ENCODE data around the gene FFAR1.

GRCh38 chr19:35302446-35302845, 45.3 kb upstream of the FFAR1 start:
- TF ChIP-seq POLR2AphosphoS5 (IDR thresholded peaks at IDR 0.05; ENCODE audit: low read depth, low read length) (no peak), TAF1 (IDR thresholded peaks at IDR 0.05; ENCODE audit: borderline replicate concordance, insufficient read depth, low read length) (no peak)
- TF ChIP-seq, protein P1, sequence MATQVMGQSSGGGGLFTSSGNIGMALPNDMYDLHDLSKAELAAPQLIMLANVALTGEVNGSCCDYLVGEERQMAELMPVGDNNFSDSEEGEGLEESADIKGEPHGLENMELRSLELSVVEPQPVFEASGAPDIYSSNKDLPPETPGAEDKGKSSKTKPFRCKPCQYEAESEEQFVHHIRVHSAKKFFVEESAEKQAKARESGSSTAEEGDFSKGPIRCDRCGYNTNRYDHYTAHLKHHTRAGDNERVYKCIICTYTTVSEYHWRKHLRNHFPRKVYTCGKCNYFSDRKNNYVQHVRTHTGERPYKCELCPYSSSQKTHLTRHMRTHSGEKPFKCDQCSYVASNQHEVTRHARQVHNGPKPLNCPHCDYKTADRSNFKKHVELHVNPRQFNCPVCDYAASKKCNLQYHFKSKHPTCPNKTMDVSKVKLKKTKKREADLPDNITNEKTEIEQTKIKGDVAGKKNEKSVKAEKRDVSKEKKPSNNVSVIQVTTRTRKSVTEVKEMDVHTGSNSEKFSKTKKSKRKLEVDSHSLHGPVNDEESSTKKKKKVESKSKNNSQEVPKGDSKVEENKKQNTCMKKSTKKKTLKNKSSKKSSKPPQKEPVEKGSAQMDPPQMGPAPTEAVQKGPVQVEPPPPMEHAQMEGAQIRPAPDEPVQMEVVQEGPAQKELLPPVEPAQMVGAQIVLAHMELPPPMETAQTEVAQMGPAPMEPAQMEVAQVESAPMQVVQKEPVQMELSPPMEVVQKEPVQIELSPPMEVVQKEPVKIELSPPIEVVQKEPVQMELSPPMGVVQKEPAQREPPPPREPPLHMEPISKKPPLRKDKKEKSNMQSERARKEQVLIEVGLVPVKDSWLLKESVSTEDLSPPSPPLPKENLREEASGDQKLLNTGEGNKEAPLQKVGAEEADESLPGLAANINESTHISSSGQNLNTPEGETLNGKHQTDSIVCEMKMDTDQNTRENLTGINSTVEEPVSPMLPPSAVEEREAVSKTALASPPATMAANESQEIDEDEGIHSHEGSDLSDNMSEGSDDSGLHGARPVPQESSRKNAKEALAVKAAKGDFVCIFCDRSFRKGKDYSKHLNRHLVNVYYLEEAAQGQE (IDR thresholded peaks at IDR 0.05; ENCODE audit: insufficient read depth in 1 of 2, low read depth in 2 of 2, low read length in 2 of 2), result no peak
